Osteoblast (primary cell): Measurements from ENCODE around the gene VEZF1. TPM values are rescaled to one million over a fixed set of nuclear protein-coding genes. Genes with fewer than 3 reads are reported as not detected.

Experiments used
- DNase-seq: peaks from one replicate; pipeline ENCODE4 v3.0.0; 2011; ENCODE audit warnings: low spot score, mixed read lengths; ENCODE audit not compliant: insufficient read length; ENCODE audit errors: missing footprints
- H2AFZ ChIP-seq: 2 replicates; pipeline ENCODE4 v1.6.0; 2011; ENCODE audit warnings: mild to moderate bottlenecking, low read length
- H3K27ac ChIP-seq: 2 replicates; pipeline ENCODE4 v1.5.1; 2011; ENCODE audit warnings: mild to moderate bottlenecking, low read depth, low read length, moderate library complexity
- H3K27me3 ChIP-seq: 2 replicates; pipeline ENCODE4 v1.6.0; 2012; ENCODE audit warnings: mild to moderate bottlenecking, control low read depth, inconsistent platforms, low read length, moderate library complexity; ENCODE audit not compliant: insufficient read depth
- H3K36me3 ChIP-seq: 2 replicates; pipeline ENCODE4 v1.5.1; 2011; ENCODE audit warnings: mild to moderate bottlenecking, low read length, control low read depth, moderate library complexity; ENCODE audit not compliant: insufficient read depth
- H3K4me1 ChIP-seq: 2 replicates; pipeline ENCODE4 v1.5.1; 2011; ENCODE audit warnings: mild to moderate bottlenecking, low read length, control low read depth, moderate library complexity; ENCODE audit not compliant: insufficient read depth
- H3K4me2 ChIP-seq: 2 replicates; pipeline ENCODE4 v1.6.0; 2011; ENCODE audit warnings: mild to moderate bottlenecking, low read length; ENCODE audit not compliant: insufficient read depth
- H3K4me3 ChIP-seq: fragments of 200-600 bp; sonication (generic); 3 replicates; pipeline ENCODE4 v1.5.1; 2012; ENCODE audit warnings: mild to moderate bottlenecking, low read length, inconsistent platforms; ENCODE audit not compliant: insufficient read depth
- H3K79me2 ChIP-seq: 2 replicates; pipeline ENCODE4 v1.6.0; 2012; ENCODE audit warnings: mild to moderate bottlenecking, low read length, control low read depth, inconsistent platforms; ENCODE audit not compliant: insufficient read depth
- H3K9me3 ChIP-seq: 2 replicates; pipeline ENCODE4 v1.5.1; 2011; ENCODE audit warnings: low read depth, low read length, control low read depth
- H4K20me1 ChIP-seq: 2 replicates; pipeline ENCODE4 v1.6.0; 2012; ENCODE audit warnings: mild to moderate bottlenecking, low read length, control low read depth; ENCODE audit not compliant: insufficient read depth
- total RNA-seq: library from RNA; depleted of rRNA; stranded (reverse); fragments of >200 nt; gene quantifications from 2 replicates; pipeline ENCODE4 v1.2.3, GENCODE V29; 2012
- TF ChIP-seq, protein P1 (sequence below): IDR thresholded peaks from 2 replicates; pipeline ENCODE4 v1.5.1; 2011; ENCODE audit warnings: mild to moderate bottlenecking, low read depth, low read length, moderate library complexity; ENCODE audit errors: extremely low read depth

Gene VEZF1
- total RNA-seq, 1 donor: 58.6 TPM

DNA sequence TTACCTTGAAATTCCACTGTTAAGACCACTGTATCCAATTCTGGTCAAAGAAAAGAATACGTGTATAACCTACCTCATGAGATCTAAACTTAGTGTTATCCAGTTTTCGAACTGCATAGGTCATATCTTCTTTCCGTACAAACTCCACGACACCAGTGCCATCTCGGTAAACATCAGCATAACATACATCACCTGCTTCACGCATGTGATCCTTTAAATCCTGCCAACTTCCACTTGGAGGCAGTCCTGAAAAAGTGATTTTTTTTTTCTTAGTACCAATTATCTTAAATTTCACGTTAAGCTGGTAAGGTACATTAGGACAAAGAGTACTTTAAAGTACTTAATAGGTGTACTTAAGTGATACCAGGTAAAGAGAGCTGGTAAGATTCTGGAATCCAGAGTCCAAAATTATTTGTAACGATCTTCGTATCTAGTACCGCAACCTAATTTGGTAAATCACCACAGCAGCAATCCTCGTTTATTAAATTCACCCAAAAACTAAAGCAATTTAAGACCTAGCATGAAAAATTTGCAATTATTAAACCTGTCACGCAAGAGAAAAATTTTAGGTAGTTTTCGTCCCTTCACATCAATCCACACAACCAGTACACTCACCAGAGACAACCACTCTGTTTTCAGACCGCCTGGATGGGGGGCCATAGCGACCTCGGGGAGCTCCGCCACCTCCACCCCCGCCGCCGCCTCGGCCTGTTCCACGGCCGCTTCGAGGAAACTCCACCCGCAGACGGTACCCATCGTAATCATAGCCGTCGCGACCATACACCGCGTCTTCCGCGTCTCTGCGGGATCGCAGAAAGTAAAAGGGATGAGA, 17.9 kb upstream of the VEZF1 start:
- TF ChIP-seq, protein P1, sequence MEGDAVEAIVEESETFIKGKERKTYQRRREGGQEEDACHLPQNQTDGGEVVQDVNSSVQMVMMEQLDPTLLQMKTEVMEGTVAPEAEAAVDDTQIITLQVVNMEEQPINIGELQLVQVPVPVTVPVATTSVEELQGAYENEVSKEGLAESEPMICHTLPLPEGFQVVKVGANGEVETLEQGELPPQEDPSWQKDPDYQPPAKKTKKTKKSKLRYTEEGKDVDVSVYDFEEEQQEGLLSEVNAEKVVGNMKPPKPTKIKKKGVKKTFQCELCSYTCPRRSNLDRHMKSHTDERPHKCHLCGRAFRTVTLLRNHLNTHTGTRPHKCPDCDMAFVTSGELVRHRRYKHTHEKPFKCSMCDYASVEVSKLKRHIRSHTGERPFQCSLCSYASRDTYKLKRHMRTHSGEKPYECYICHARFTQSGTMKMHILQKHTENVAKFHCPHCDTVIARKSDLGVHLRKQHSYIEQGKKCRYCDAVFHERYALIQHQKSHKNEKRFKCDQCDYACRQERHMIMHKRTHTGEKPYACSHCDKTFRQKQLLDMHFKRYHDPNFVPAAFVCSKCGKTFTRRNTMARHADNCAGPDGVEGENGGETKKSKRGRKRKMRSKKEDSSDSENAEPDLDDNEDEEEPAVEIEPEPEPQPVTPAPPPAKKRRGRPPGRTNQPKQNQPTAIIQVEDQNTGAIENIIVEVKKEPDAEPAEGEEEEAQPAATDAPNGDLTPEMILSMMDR: no peak
- H3K79me2 ChIP-seq: peaks cover 56% of the 10 kb centered on the region
- H3K4me3 ChIP-seq: peak overlapping the region; percentile 100
- DNase-seq: no peak
- peak overlapping the region; percentile 99 for H3K27ac ChIP-seq
- peak overlapping the region; percentile 96 for H3K4me2 ChIP-seq
- H3K9me3 ChIP-seq: no peaks in the 10 kb centered on the region
- H3K4me1 ChIP-seq: peaks cover 46% of the 10 kb centered on the region
- H4K20me1 ChIP-seq: peaks cover 47% of the 10 kb centered on the region
- H2AFZ ChIP-seq: peak overlapping the region; percentile 98
- H3K36me3 ChIP-seq: peaks cover 50% of the 10 kb centered on the region
- H3K27me3 ChIP-seq: no peaks in the 10 kb centered on the region

DNA sequence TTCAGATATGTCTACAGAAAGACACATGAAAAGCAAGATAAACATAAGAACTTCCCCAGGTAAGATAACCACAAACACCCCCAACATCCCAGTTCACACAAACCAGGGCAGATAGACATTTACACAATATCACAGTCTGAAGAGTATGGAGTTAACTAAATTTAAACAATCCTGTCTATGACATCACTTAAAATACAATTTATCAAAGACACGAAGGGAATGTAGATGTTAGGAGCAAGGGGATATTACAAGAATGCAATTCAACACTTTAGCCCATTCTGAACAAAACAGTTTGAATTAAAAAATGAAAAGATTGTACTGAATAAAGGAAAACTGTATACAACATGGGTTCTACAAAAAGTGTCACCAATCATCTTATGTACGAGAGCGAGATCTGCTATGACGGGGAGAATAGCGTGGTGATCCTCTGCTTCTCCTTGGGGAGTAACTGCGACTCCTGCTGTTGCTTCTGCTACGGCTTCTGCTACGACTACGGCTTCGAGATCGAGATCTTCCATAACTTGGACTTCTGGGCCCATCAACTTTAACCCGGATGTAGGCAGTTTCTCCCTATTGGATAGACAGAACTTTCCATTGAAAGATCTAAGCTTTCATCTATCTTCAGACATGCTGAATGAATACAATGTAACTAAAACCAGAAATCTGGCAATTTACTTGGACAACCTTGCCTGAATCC, 17.1 kb upstream of the VEZF1 start:
- TF ChIP-seq, protein P1: no peak
- Histone ChIP-seq H3K36me3 (peaks cover 57% of the 10 kb centered on the region), H3K9me3 (no peaks in the 10 kb centered on the region), H3K4me3 (peak overlapping the region; percentile 100), H4K20me1 (peaks cover 47% of the 10 kb centered on the region), H3K4me1 (peaks cover 46% of the 10 kb centered on the region), H3K27me3 (no peaks in the 10 kb centered on the region), H3K4me2 (peak overlapping the region; percentile 96), H2AFZ (no peak overlapping the region), H3K27ac (peak overlapping the region; percentile 99), H3K79me2 (peaks cover 56% of the 10 kb centered on the region)
- DNase-seq: no peak

DNA sequence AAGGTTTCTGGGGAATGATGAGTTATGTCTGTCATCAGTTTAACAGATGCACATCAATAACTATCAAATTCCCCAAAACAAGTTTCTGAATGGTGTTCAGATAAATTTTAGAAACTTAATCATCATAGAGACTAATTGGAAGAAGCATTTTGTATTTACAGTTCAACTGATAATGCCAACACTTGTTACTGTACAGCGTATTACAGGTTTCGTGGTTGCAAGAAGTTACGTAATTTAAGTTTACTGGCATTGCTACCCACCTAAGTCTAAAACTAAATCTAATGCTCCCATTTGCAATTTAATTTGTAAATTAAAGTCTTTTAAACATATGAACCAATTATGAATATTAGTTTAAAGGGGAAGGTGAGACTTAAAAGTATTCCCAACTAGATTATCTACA, 16.0 kb upstream of the VEZF1 start:
- H3K27ac ChIP-seq: no peak overlapping the region
- peak overlapping the region; percentile 96 for H3K4me2 ChIP-seq
- H3K27me3 ChIP-seq: no peaks in the 10 kb centered on the region
- H3K79me2 ChIP-seq: peaks cover 56% of the 10 kb centered on the region
- H4K20me1 ChIP-seq: peaks cover 56% of the 10 kb centered on the region
- no peaks in the 10 kb centered on the region for H3K9me3 ChIP-seq
- no peak overlapping the region for H2AFZ ChIP-seq
- H3K4me3 ChIP-seq: no peak overlapping the region
- peaks cover 46% of the 10 kb centered on the region for H3K4me1 ChIP-seq
- H3K36me3 ChIP-seq: peaks cover 64% of the 10 kb centered on the region
- TF ChIP-seq, protein P1: no peak
- no peak for DNase-seq

DNA sequence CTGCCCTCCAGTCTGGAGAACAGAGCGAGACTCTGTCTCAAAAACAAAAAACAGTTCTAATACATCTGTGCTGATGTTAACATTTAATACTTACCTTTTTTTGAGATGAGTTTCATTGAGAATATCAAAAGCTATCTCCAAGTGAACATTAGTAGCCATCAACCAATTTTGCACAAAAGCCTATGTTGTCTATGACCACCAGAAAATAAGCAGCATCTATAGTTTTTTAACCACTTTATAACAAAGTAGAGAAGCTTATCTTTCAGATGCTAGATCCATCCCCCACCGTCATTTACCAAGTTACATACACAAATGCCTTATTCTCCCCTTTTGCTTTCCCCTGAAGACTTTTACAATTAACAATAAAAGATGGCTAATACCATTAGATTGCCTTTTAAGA, 14.9 kb upstream of the VEZF1 start:
- H3K27me3 ChIP-seq: no peaks in the 10 kb centered on the region
- peak overlapping the region; percentile 2 for H3K4me2 ChIP-seq
- TF ChIP-seq, protein P1: no peak
- H3K27ac ChIP-seq: no peak overlapping the region
- peaks cover 44% of the 10 kb centered on the region for H3K4me1 ChIP-seq
- H3K79me2 ChIP-seq: peaks cover 54% of the 10 kb centered on the region
- no peak overlapping the region for H2AFZ ChIP-seq
- H4K20me1 ChIP-seq: peaks cover 58% of the 10 kb centered on the region
- H3K9me3 ChIP-seq: no peaks in the 10 kb centered on the region
- no peak overlapping the region for H3K4me3 ChIP-seq
- H3K36me3 ChIP-seq: peaks cover 75% of the 10 kb centered on the region
- DNase-seq: no peak
